Gastroesophageal sphincter (tissue), 3 donors: Measurements from ENCODE around the gene ZNF491.

Experiments
- CTCF ChIP-seq, 4 experiments: fragments of 200-600 bp in 2 of 4; fragments of 450-650 bp in 2 of 4; sonication (generic) in 1 of 4; IDR thresholded peaks; one replicate each; pipeline ENCODE4 v1.5.1; 2017 to 2019; ENCODE audit warnings: antibody characterized with exemption in 4 of 4, mild to moderate bottlenecking in 2 of 4, moderate library complexity in 2 of 4
- POLR2AphosphoS5 ChIP-seq: sonication (generic); formaldehyde crosslinking; IDR thresholded peaks from one replicate; pipeline ENCODE4 v1.6.1; 2017; ENCODE audit warnings: antibody characterized with exemption

GRCh38 chr19:11797491-11797890 is 832 bp upstream of the ZNF491 start:
- TF ChIP-seq POLR2AphosphoS5, result peak; percentile 73
- TF ChIP-seq CTCF (IDR thresholded peaks at IDR 0.05), result peak; percentile 82 to 94 (median 85)
